CD4-positive, alpha-beta T cell treated with Interleukin-10 for 1 hour (primary cell): Measurements from ENCODE around the gene POU2F2.

ENCODE experiments used
- DNase-seq: peaks from one replicate; pipeline ENCODE4 v3.0.0-alpha.2; 2020

POU2F2 gene

GRCh38 chr19:42078538-42079275 lies 53.5 kb downstream of the POU2F2 start:
- DNase-seq = no peak

- no peak for DNase-seq
Observed at GRCh38 chr19:42078058-42078457, 54.2 kb downstream of the POU2F2 start.

DNA sequence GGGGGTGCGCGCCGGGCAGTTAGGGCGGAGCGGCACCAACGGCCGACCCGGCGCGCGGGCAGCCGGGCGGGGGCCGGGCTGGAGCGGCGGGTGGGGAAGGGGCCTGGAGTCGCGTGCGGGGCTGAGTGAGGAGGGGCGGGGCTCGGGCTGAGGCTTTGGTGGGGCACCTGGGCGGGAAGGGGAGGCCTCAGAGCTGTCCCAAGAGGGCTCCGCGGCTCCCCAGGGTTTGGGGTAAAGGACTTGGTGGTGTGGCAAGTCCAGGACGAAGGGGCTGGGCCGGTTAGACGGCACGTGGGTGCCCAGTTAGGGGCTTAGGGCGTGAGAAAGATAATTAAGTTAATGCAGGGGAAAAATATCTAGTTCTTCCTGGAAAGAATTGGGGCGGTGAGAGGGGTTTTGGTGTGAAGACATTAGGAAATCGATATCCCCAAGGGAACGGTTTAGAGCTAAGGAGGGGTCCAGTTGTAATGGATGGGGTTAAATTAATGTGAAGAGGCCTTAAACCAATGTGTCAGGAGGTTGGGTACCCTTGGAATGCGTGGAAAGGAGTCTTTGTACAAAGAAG lies 55.8 kb downstream of the POU2F2 start:
- DNase-seq = no peak

DNA sequence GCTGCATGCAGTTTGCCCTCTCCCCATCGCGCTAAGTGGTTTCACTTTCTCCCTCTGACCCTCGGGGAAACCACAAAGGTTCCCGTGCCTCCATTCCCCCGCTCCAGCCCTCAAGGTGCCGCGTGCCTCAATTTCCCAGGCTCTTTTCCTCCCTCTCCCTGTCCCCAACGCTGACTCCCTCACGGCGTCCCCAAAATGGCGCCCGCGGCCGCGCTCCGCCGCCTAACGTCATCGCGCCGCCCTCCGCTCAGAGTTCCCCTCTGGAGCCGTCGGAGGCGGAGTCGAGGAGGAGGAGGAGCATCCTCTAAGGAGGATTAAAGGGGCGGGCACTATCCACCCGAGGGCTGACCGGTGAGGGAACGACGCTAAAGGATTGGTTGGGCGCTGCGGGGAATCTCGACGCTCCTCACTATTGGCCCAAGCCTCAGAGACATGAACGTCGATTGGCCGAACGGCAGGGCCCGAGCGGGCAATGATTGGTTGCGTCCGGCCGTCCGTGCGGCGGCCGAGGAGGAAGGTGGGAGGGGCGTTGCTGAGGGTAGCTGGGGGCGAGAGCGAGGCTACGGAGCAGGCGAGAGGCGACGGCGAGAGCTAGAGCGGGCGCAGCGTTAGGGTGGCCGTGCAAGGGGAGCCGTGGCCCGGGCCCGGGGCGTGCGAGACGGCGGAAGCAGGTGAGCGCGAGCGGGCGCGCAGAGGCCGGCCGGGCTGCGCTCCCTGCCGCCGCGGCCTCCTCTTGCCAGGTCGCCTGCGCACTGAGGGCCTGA lies 56.4 kb downstream of the POU2F2 start, which contains the start of gene ZNF574:
Gene ZNF574 (plus strand): TSS at position 551 of the 764 bp plus-strand sequence. CDS start 2,441 bp downstream, outside the sequence.
- DNase-seq = peak; percentile 99

GRCh38 chr19:42075364-42075615 lies 57.0 kb downstream of the POU2F2 start:
- no peak for DNase-seq

- no peak for DNase-seq
Observed at GRCh38 chr19:42074513-42075363, 57.5 kb downstream of the POU2F2 start.

DNA sequence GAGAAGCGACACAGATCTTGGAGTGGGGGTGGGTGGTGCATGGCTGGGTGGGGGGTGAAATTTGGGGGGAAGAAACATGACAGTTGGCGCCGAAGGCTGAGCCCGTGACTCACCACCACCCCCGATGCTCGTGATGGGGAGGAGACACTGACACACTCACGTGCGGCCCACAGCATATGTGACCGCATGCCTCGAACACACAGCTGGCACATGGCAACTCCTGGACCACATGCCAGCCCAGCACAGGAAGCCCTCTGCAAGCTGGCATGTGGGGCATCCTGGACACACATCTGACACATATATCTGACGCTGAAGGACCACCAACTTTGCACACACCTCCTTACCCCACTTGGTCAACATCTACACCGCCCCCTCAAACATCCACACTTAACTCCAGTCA lies 61.0 kb downstream of the POU2F2 start:
- no peak for DNase-seq

DNA sequence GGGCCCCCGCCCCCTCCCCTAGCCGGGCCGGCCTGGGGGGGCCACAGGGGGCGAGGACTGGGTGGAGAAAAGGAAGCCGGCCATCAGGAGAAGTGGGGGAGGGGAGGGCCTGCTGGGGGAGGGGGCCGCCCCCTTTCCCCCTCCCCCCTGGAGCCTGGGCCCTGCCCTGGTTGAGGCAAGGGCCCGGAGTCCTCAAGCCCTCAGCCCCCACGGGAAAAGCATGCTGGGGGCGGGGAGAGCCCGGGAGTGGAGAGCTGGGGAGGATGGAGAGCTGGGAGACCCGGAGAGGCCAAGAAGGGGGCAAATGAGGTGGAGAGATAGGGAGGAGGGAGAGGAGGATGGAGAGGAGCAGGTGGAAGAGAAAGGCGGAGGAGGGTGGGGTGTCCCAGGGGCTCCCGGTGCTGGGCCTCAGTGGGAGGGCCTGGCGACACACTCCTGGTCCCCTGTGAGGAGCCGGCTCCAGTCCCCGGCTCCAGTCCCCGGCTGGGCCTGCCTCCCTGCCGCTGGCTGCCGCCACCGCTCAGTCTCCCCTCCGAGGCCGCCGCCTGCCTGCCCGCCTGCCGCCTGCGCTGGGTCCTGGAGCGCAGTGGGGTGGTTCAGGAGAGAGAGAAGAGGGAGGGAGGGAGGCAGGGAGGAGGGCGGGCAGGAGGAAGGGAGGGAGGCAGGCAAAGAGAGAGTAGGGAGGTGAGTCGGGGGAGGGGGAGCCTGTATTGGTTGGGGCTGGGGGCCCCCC lies 62.5 kb downstream of the POU2F2 start, which contains the start of gene GRIK5:
Gene GRIK5 (minus strand): TSS at position 588 of the 733 bp plus-strand sequence. CDS start 4,436 bp downstream, outside the sequence.
- no peak for DNase-seq

DNA sequence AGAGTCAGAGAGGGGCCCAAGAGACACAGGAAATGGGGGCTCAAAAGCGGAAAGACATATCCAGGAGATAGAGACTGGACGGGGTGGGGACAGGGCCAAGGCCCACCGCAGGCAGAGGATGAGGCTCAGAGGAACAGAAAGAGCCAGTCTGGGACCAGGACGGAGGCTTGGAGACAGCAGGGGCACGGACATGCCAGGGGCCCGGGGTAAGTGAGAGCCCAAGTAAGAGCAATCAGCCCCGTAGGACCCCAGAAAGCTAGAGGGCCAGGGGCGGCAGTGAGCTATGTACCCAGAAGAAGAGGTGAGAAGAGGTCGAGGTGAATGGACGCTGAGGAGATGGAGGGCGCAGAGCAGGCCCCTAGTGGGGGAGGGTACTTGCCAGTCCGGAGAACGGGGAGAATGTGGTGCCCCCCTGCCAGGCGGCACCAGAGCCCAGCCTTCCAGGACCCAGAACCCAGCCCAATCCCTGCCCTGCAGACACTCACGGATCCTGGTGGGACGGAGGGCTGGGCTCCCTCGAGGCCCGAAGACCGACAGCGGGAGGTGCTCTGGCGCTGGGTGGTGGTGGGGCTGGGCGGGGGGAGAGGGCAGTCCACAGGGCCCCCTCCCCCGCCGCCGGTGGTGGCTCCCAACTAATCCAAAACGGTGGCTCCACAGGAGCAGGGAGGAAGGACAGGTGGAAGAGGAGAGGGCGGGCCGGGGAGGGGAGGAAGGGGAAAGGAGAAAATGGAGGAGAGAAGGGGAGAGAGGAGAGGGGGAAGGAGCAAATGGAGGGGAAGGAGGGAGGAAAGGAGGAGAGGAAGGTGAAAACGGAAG lies 63.3 kb downstream of the POU2F2 start:
- no peak for DNase-seq

GRCh38 chr19:42068361-42068755 lies 63.9 kb downstream of the POU2F2 start:
- no peak for DNase-seq

- DNase-seq = no peak
Observed at GRCh38 chr19:42067315-42067888, 64.8 kb downstream of the POU2F2 start.

DNA sequence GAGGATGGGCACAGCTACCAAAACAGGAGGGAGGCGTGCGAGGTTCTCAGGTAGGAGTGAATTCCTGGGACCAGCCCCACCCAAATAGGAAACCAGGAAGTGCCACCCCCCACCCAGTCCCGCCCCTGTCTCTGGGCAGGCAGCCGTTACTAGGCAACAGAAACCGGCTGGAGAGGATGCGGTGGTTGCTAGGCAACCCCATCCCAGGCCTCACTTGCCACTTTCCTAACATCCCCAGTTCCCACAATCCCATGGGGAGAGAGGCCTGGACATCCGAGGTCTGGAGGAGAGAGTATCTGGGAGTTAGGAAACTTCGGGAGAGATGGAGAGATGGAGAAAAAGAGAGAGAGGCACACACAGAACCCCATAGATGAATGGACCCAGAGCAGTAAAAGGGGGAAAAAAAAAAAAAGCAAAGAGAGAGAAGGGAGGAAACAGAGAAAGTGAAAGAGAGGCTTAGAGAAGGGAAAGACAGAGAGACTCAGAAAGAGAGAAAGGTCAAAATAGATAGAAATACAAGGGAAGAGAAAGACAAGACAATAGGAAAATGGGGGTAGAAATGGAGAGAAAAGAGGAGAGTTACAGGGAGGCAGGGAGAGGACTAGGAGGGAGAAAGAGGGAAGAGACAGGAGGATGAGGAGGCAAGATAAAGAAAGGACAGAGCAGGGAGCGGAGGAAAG lies 66.0 kb downstream of the POU2F2 start:
- DNase-seq = no peak

DNA sequence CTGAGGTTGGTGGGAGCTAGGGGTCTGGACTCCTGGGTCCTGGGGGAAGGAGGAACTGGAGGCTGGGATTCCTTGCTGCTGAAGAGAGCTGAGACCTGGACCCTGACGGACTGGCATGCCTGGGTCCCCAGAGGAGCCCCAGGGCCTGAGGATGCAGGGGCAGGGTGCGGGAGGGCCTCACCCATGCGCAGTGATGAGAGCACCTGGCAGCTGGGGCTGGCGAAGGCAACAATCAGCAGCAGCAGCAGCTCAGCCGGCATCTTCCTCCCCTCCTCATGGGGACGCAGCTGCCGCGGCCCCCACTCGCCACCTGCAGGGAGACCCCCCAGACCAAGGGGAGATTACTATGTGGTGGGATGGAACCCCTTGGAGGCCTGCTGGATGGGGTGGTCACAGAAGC lies 66.7 kb downstream of the POU2F2 start:
- no peak for DNase-seq

- DNase-seq = no peak
Observed at GRCh38 chr19:42065051-42065450, 67.2 kb downstream of the POU2F2 start.

- no peak for DNase-seq
Observed at GRCh38 chr19:42064432-42064831, 67.8 kb downstream of the POU2F2 start.

GRCh38 chr19:42062381-42062780 lies 69.9 kb downstream of the POU2F2 start:
- DNase-seq = no peak

DNA sequence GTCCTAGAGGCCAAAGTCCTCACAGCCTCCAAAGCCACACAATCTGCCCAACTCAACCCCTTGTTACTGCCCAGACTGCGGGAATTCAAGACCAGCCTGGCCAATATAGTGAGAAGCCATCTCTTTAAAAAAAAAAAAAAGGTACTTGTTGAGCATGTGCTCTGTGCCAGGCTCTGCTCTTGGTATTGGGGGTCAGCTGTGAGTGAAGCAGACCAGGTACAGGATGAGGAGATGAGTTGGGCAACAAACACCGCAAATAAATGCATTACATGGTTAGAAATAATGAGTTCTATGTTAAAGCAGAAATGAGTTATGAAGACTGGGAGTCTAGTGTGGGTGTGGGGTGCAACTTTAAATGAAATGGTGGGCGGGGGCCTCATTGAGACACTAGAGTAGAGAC lies 72.1 kb downstream of the POU2F2 start:
- DNase-seq = no peak

- DNase-seq = no peak
Observed at GRCh38 chr19:42059196-42059595, 73.0 kb downstream of the POU2F2 start.

- DNase-seq = no peak
Observed at GRCh38 chr19:42057846-42058245, 74.4 kb downstream of the POU2F2 start.

DNA sequence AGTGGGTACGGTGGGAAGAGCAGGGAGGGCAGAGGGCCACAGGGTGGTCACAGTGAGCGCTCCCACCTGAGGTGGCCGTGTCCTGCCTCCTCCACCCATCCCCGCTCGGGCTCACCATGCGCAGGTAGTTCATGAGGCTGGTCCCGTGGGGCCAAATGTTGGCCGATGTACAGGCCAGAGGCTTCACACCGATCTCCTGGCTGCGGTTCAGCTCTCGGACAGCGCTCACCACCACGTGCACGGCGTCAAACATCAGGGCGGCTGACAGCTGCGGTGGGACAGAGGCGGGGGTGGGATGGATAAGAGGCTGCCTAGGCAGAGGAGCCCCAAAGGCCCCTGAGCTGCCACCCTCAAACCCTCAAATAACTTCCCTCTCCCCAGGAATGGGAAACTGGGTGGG lies 78.0 kb downstream of the POU2F2 start:
- DNase-seq = no peak
